Measurements from ENCODE around the gene JAK3. TPM values are rescaled to one million over a fixed set of nuclear protein-coding genes. Genes with fewer than 3 reads are reported as not detected.

The JAK3 gene
- total and polyA plus RNA-seq, 2 donors = 16.1 to 50.4 TPM

GRCh38 chr19:17868669-17869068 lies 20.9 kb upstream of the JAK3 start:
- Histone ChIP-seq H3K9me3 (ENCODE audit: control insufficient read depth in 2 of 2, insufficient read depth in 1 of 2, low read length in 1 of 2) (peaks cover 0 to 4% of the 10 kb centered on the region in 2 donors), H3K4me1 (ENCODE audit: control insufficient read depth in 2 of 2, insufficient read depth in 2 of 2, low read length in 2 of 2) (peaks cover 2 to 13% of the 10 kb centered on the region in 2 donors), H3K36me3 (ENCODE audit: control insufficient read depth in 2 of 2, insufficient read depth in 2 of 2, low read length in 1 of 2) (peaks cover 13 to 14% of the 10 kb centered on the region in 2 donors), H3K27me3 (ENCODE audit: control insufficient read depth in 2 of 2, insufficient read depth in 1 of 2, low read length in 1 of 2) (peaks cover 27 to 65% of the 10 kb centered on the region in 2 donors), H3K4me3 (ENCODE audit: low read length in 2 of 2) (no peak overlapping the region), H3K27ac (ENCODE audit: low read depth in 1 of 2, low read length in 1 of 2) (no peak overlapping the region)
- 95% methylated on average over 6 of the region's 6 CpGs for WGBS
- DNase-seq (ENCODE audit: low read depth in 6 of 9, low spot score in 9 of 9) = no peak

- Histone ChIP-seq H3K4me1 (ENCODE audit: control insufficient read depth in 2 of 2, insufficient read depth in 2 of 2, low read length in 2 of 2) (no peaks in the 10 kb centered on the region), H3K36me3 (ENCODE audit: control insufficient read depth in 2 of 2, insufficient read depth in 2 of 2, low read length in 1 of 2) (peaks cover 30% of the 10 kb centered on the region in 2 donors), H3K4me3 (ENCODE audit: low read length in 2 of 2) (no peak overlapping the region), H3K9me3 (ENCODE audit: control insufficient read depth in 2 of 2, insufficient read depth in 1 of 2, low read length in 1 of 2) (peaks cover 0 to 3% of the 10 kb centered on the region in 2 donors), H3K27ac (ENCODE audit: low read depth in 1 of 2, low read length in 1 of 2) (no peak overlapping the region), H3K27me3 (ENCODE audit: control insufficient read depth in 2 of 2, insufficient read depth in 1 of 2, low read length in 1 of 2) (peaks cover 15 to 48% of the 10 kb centered on the region in 2 donors)
- no peak for DNase-seq (ENCODE audit: low read depth in 6 of 9, low spot score in 9 of 9)
- WGBS = 94% methylated on average over 11 of the region's 11 CpGs
Observed at GRCh38 chr19:17866964-17867486, 19.2 kb upstream of the JAK3 start.

GRCh38 chr19:17866312-17866963 lies 18.7 kb upstream of the JAK3 start:
- Histone ChIP-seq H3K36me3 (ENCODE audit: control insufficient read depth in 2 of 2, insufficient read depth in 2 of 2, low read length in 1 of 2) (peaks cover 35 to 36% of the 10 kb centered on the region in 2 donors), H3K4me3 (ENCODE audit: low read length in 2 of 2) (no peak overlapping the region), H3K4me1 (ENCODE audit: control insufficient read depth in 2 of 2, insufficient read depth in 2 of 2, low read length in 2 of 2) (peaks cover 1 to 5% of the 10 kb centered on the region in 2 donors), H3K27me3 (ENCODE audit: control insufficient read depth in 2 of 2, insufficient read depth in 1 of 2, low read length in 1 of 2) (peaks cover 11 to 42% of the 10 kb centered on the region in 2 donors), H3K27ac (ENCODE audit: low read depth in 1 of 2, low read length in 1 of 2) (no peak overlapping the region), H3K9me3 (ENCODE audit: control insufficient read depth in 2 of 2, insufficient read depth in 1 of 2, low read length in 1 of 2) (no peaks in the 10 kb centered on the region)
- no peak for DNase-seq (ENCODE audit: low read depth in 6 of 9, low spot score in 9 of 9)
- WGBS = 95% methylated on average over 8 of the region's 8 CpGs

- H3K27ac ChIP-seq (ENCODE audit: low read depth in 1 of 2, low read length in 1 of 2) = no peak overlapping the region
- peaks cover 40 to 43% of the 10 kb centered on the region in 2 donors for H3K36me3 ChIP-seq (ENCODE audit: control insufficient read depth in 2 of 2, insufficient read depth in 2 of 2, low read length in 1 of 2)
Observed at GRCh38 chr19:17865364-17866311, 17.9 kb upstream of the JAK3 start.

GRCh38 chr19:17863520-17864182 lies 15.9 kb upstream of the JAK3 start:
- 95% methylated on average over 8 of the region's 8 CpGs for WGBS
- H3K9me3 ChIP-seq (ENCODE audit: control insufficient read depth in 2 of 2, insufficient read depth in 1 of 2, low read length in 1 of 2) = no peaks in the 10 kb centered on the region
- H3K4me1 ChIP-seq (ENCODE audit: control insufficient read depth in 2 of 2, insufficient read depth in 2 of 2, low read length in 2 of 2) = peaks cover 11 to 25% of the 10 kb centered on the region in 2 donors
- DNase-seq (ENCODE audit: low read depth in 6 of 9, low spot score in 9 of 9) = no peak
- peaks cover 40 to 43% of the 10 kb centered on the region in 2 donors for H3K36me3 ChIP-seq (ENCODE audit: control insufficient read depth in 2 of 2, insufficient read depth in 2 of 2, low read length in 1 of 2)
- no peak overlapping the region for H3K4me3 ChIP-seq (ENCODE audit: low read length in 2 of 2)
- no peak overlapping the region for H3K27ac ChIP-seq (ENCODE audit: low read depth in 1 of 2, low read length in 1 of 2)
- peaks cover 0 to 14% of the 10 kb centered on the region in 2 donors for H3K27me3 ChIP-seq (ENCODE audit: control insufficient read depth in 2 of 2, insufficient read depth in 1 of 2, low read length in 1 of 2)

More at GRCh38 chr19:17865364-17866311, 17.9 kb upstream of the JAK3 start:
- peaks cover 3 to 34% of the 10 kb centered on the region in 2 donors for H3K27me3 ChIP-seq (ENCODE audit: control insufficient read depth in 2 of 2, insufficient read depth in 1 of 2, low read length in 1 of 2)
- H3K9me3 ChIP-seq (ENCODE audit: control insufficient read depth in 2 of 2, insufficient read depth in 1 of 2, low read length in 1 of 2) = no peaks in the 10 kb centered on the region
- no peak for DNase-seq (ENCODE audit: low read depth in 6 of 9, low spot score in 9 of 9)
- H3K4me3 ChIP-seq (ENCODE audit: low read length in 2 of 2) = no peak overlapping the region
- H3K4me1 ChIP-seq (ENCODE audit: control insufficient read depth in 2 of 2, insufficient read depth in 2 of 2, low read length in 2 of 2) = peaks cover 7 to 13% of the 10 kb centered on the region in 2 donors
- WGBS = 93% methylated on average over 13 of the region's 13 CpGs

- Histone ChIP-seq H3K9me3 (ENCODE audit: control insufficient read depth in 2 of 2, insufficient read depth in 1 of 2, low read length in 1 of 2) (no peaks in the 10 kb centered on the region), H3K27ac (ENCODE audit: low read depth in 1 of 2, low read length in 1 of 2) (peak overlapping the region in 1 of 2 donors; percentile 15), H3K4me1 (ENCODE audit: control insufficient read depth in 2 of 2, insufficient read depth in 2 of 2, low read length in 2 of 2) (peaks cover 11 to 25% of the 10 kb centered on the region in 2 donors), H3K27me3 (ENCODE audit: control insufficient read depth in 2 of 2, insufficient read depth in 1 of 2, low read length in 1 of 2) (peaks cover 0 to 7% of the 10 kb centered on the region in 2 donors), H3K36me3 (ENCODE audit: control insufficient read depth in 2 of 2, insufficient read depth in 2 of 2, low read length in 1 of 2) (peaks cover 40 to 43% of the 10 kb centered on the region in 2 donors), H3K4me3 (ENCODE audit: low read length in 2 of 2) (no peak overlapping the region)
- WGBS = 97% methylated on average over 31 of the region's 31 CpGs
- no peak for DNase-seq (ENCODE audit: low read depth in 6 of 9, low spot score in 9 of 9)
Observed at GRCh38 chr19:17862711-17863519, 15.1 kb upstream of the JAK3 start.

- peaks cover 11 to 25% of the 10 kb centered on the region in 2 donors for H3K4me1 ChIP-seq (ENCODE audit: control insufficient read depth in 2 of 2, insufficient read depth in 2 of 2, low read length in 2 of 2)
- H3K4me3 ChIP-seq (ENCODE audit: low read length in 2 of 2) = peak overlapping the region in 1 of 2 donors; percentile 95
Observed at GRCh38 chr19:17861542-17862402, 14.0 kb upstream of the JAK3 start.

More at GRCh38 chr19:17861542-17862402, 14.0 kb upstream of the JAK3 start:
- WGBS = 93% methylated on average over 23 of the region's 23 CpGs
- H3K27me3 ChIP-seq (ENCODE audit: control insufficient read depth in 2 of 2, insufficient read depth in 1 of 2, low read length in 1 of 2) = no peaks in the 10 kb centered on the region
- H3K36me3 ChIP-seq (ENCODE audit: control insufficient read depth in 2 of 2, insufficient read depth in 2 of 2, low read length in 1 of 2) = peaks cover 40 to 43% of the 10 kb centered on the region in 2 donors
- no peak for DNase-seq (ENCODE audit: low read depth in 6 of 9, low spot score in 9 of 9)
- no peaks in the 10 kb centered on the region for H3K9me3 ChIP-seq (ENCODE audit: control insufficient read depth in 2 of 2, insufficient read depth in 1 of 2, low read length in 1 of 2)
- no peak overlapping the region for H3K27ac ChIP-seq (ENCODE audit: low read depth in 1 of 2, low read length in 1 of 2)
